ENCODE data around the gene CPAMD8.

The CPAMD8 gene

DNA sequence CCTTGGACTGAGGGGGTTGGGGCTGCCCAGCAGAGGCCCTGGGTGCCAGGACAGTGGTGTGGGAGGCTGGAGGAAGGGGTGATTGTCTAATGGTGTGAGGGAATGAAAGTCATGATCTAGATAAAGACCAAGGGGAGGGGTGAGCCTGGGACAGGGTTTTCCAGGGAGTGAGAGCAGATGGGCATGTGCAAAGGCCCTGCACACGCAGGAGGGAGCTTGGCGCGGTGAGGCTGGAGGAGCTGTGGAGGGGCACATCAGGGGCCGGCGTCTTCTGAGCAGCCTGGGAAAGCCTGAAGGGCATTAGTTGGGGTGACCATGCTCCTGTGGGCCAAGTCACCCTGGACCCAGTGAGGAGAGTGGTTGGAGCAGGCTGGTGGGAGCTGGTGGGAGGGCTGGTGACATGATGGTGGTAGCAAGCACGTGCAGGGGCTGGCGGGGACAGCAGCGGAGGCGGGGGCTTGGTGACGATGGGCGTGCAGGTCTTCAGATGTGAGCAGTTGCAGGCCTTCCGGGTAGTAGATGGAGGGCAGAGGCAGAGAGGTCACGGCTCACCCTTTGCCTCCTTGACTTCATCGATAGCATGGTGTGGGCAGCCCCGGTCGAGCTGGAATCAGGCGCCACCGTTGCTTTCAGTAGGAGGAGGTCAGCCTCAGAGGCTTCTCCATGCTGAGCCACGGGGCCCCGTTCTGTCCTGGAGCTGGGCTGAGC is 158.0 kb downstream of the CPAMD8 start:
- no peak for DNase-seq

DNA sequence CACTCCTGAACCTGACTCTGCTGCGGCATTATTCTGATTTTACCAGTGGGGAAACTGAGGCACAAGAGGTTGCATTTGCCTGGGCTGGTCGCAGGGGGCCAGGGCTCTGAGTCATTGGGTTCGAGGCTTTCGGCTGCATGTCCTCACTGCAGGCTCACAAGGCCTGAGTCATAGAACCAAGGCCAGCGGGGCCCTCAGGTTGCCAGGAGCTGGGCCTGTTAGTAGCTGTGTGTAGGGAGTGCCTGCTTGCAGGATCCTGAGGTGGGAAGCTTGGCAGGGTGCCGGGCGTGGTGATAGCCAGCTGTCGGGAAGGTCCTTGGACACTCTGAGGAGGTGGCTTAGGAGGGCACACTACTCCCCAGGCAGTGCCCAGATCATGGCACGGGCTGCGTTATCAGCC is 159.4 kb downstream of the CPAMD8 start:
- DNase-seq = no peak

DNA sequence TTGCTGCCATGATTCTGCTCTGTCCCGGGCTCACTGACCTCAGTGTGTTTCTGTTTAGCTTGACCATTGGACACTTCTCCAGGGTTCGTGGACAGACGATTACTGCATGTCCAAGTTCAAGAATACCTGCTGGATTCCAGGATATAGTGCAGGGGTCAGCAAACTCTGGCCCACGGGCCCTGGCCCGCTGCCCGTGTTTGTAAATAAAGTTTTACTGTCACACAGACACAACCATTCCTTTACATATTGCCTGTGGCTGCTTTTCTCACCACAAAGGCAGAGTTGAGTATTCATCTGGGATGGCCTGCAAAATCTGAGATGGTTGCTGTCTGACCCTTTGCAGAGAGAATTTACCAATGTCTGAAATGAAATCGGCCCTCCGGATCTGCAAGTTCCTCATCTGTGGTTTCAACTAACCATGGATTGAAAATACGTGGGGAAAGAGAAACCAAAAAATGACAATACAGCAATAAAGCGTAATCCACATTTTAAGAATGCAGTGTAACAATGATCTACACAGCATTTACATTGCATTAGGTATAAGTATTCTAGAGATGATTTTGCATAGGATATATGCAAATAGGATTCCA is 163.7 kb downstream of the CPAMD8 start:
- DNase-seq = no peak

DNA sequence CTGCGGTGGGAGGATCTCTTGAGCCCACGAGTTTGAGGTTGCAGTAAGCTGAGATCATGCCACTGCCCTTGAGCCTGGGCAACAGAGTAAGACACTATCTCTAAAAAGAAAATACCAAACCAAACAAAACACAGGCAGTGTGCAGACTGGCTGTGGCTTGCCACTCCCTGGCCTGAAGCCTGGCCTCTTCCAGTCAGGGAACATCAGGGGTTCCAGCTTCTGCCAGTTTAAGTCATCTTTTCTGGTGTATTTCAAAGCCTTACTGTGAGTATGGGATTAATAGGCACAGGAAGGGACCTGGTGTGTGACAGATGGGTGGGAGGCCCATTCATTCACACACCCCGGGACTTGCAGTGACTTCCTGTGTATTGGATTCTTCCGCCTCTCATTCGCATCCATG is 164.8 kb downstream of the CPAMD8 start:
- peak in 1 of 2 experiments; percentile 9 for DNase-seq

DNA sequence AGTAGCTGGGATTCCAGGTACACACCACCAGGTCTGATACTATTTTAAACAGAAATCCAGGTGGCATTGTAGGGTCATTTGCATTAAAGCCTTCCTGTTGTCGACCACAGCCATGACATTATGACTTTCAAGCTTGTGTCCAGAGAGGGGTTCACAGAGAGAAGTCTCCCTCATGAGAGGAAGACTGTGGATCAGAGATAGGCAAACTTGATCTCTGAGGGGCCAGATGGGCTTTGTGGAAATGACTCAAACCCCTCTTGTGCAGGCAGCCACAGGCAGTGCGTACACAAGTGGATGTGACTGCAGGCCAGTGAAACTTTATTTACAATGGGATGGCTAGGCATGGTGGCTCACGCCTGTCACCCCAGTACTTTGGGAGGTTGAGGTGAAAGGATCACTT is 165.6 kb downstream of the CPAMD8 start:
- DNase-seq = no peak

DNA sequence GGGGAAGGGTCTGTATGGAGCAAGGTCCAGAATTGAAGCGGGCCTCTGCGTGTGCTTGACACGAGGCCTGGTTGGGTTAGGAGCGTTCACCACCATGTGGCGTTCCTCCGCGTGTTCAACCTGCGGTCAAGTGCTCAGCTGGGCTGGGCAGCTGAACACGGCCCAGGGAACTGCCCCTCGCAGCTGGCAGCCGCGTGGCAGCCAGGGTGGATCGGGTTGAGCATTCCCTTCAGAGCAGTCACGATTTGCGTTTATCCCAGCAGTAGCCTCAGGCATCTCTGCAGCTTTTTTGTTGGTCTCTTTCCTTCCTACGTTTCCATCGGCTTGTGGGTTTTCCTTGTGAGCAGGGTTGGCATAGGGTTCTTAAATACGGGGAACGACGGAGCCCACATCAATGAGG is 166.5 kb downstream of the CPAMD8 start:
- no peak for DNase-seq

DNA sequence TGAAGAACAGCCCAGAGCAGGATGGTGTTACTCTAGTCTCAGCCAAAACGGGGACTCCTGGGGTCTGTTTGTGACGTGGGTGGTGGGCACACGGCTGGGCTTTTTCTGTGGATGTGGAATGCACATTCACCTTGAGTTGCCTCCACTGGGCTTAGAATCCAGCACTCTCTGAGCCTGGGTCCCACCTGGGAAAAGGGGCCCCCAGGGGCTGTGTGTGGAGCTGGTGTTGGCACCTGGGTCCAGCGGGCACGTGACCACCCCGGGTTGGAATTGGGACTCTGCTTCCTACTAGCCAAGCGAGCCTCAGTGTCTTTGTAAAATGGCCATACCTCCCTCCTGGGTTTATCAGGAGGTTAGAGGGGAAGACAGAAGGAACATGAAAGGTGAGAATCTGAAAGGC is 167.0 kb downstream of the CPAMD8 start:
- DNase-seq = no peak

DNA sequence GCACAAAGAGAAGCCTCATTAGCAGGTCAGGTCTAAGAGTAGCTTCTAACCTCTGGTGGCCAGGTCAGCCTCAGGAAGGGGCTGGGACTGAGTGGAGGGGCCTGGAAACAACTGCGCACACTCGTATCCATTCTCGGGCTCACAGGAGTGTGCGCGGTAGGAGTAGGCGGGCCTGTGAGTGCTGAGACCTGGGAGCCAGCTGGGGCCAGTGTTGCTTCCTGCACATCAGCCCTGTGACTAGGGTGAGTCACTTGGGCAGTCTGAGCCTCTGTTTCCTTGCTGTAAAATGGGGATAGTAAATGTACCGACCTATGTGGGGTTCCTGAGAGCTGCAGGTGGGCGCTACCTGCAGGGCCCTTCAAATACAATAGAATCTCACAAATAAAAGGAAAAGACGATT is 170.5 kb downstream of the CPAMD8 start:
- no peak for DNase-seq

DNA sequence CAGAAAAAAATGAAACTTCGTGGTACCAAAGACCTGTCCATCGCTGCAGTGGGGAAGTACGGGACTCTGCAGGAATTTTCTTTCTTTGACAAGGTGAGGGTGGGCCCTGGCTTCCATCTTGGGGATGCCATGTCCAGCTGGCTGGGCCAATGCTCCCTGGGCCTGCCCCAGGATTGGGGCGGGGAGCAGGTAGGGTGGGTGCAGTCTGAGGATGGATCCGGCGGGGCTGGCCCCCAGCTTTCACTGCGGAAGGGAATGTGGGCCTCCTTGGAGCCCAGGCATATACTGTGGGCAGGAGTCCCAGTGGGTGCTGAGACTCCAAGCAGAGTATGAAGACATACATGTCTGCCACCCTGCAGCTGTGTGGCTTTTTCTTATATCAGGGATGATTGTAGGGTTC is 173.5 kb downstream of the CPAMD8 start:
- no peak for DNase-seq

DNA sequence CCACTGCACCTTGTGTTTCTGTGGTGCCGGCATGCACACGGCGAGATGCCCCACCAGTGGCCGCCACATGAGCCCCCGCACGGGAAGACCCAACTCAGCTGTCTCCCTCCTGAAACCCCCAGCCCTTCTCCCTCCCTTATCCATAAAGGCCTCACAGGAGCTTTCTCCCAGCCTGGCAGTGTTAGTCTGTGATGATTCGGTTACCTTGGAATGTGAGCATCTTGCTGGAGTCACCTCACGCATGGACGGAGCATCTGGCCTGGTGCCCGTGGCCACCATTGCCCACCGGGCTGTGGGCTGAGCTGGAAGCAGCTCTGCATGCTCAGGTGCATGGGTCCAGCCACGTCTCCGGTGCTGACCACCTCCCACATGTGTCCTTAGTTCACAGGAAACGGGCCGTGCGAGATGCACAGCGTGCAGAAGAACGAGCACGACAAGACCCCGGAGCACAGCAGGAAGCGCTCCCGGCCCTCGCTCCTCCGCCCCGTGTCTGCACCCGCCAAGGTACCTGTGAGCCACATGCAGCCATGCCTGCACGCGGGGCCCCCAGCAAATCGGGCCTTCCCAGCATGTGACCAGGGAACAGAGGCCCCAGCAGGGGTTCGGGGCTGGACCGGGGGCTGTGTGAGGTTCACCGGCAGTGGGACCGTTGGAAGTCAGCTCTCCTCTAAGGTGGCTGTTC is 175.4 kb downstream of the CPAMD8 start:
- no peak for DNase-seq

DNA sequence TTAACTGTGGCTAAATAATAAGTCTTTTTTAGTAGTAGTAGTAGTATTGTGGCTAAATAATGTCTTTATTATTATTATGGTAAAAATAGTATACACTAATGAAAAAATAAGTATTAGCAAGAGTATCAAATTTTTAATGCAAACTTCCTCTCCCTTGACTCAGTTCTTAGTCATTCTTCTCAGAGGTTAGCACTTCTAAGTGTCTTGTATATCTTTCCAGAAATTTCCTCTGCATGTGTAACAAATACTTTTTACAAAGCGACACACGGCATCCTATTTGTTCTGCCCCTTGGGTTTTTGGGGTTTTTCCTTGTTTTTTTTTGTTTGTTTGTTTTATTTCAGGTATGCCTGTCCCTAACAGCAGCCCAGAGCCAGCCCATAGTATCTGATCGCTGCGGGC is 176.5 kb downstream of the CPAMD8 start:
- DNase-seq = no peak

DNA sequence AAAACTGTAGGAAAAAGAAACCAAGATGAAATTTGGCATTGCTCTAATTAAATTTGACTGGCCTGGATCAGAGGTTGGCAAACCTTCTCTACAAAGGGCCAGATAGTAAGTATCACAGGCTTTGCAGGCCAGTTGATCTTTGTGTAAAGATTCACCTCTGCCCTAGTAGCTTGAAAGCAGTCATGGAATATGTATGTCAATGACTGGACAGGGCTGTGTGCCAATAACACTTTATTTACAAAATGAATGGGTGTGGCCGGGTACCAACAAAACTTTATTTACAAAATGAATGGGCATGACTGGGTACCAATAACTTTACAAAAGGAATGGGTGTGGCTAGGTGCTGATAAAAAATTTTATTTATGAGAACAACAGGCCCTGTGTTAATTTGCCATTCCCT is 177.4 kb downstream of the CPAMD8 start:
- DNase-seq = no peak

DNA sequence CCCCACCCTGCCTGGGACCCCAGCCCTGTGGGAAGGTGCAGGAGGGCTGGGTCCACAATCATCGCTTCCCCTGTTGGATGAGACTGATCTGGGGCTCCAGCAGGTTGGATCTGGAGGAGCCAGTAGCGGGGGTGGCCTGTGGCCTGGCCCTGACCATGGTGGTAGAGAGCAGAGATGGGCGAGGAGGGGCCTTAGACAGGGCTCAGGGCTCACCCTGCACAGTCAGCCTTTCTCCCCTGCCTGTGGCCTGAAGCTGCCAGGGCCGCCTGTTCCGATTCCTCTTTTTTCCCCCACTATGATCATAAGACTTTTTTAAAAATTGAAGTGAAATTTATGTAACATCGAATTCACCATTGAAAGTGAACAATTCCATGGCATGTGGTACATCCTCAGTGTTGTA is 179.2 kb downstream of the CPAMD8 start:
- no peak for DNase-seq

DNA sequence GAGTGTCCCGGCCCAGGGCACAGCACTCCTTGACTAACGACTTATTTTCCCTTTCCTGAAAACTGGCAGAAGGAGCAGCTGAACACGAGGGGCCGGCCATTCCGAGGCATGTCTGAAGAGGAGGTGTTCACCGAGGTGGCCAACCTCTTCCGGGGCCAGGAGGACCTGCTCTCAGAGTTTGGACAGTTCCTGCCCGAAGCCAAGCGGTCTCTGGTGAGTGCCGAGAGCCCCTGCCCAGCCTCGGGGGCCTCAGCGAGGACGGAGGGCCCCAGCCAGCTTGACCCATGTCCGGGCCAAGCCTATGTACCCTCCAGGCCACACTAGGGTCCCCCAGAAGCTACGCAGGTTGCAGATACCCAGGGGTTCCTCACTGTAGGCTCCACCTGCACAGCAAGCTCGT is 179.7 kb downstream of the CPAMD8 start:
- no peak for DNase-seq
